Measurements from ENCODE around the gene RABL6.
"Not testable (repeated sequence)": the region's sequence is repeated elsewhere in the genome, so short reads cannot be mapped to it uniquely, and the experiment has no call there.

The RABL6 gene

DNA sequence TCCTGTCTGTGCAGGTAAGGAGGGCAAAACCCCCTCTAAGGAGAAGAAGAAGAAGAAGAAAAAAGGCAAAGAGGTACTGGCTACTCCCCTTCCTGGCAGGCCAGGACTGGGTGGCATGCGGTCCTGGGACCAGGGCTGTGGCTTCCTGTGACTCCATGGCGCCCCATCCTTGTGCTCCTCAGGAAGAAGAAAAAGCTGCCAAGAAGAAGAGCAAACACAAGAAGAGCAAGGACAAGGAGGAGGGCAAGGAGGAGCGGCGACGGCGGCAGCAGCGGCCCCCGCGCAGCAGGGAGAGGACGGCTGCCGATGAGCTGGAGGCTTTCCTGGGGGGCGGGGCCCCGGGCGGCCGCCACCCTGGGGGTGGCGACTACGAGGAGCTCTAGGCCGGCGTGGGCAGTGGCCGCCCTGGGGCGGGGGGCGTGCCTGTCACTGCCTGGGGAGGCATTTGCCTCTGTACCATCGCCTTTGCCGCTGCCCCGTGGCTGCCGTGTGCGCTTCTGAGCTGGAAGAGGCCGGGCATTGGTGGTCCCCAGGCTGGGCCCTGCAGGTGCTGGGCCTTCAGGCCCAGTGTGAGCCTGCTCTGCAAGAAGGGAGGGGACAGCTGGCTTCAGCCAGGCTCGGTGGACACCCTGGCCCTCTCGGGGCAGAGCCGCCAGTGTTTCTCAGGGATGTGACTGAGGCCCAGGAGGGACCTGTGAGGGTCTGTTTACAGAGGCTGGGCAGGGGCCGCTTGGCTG lies 32.6 kb downstream of the RABL6 start:
- CTCF ChIA-PET = interaction anchor here (1.0 to 4.1 kb wide), 6 partner anchors 8 to 189 kb away, joined by 3 to 35 read pairs (median 5); partner anchors contain the start of genes RABL6 and TMEM141
- POLR2A ChIA-PET = interaction anchor here (0.5 kb wide), 1 partner anchor 16 kb away, joined by 3 read pairs; no protein-coding TSS in a partner anchor
- no peak for DNase-seq (ENCODE audit: low read depth, low spot score)
- TF ChIP-seq, protein P1, sequence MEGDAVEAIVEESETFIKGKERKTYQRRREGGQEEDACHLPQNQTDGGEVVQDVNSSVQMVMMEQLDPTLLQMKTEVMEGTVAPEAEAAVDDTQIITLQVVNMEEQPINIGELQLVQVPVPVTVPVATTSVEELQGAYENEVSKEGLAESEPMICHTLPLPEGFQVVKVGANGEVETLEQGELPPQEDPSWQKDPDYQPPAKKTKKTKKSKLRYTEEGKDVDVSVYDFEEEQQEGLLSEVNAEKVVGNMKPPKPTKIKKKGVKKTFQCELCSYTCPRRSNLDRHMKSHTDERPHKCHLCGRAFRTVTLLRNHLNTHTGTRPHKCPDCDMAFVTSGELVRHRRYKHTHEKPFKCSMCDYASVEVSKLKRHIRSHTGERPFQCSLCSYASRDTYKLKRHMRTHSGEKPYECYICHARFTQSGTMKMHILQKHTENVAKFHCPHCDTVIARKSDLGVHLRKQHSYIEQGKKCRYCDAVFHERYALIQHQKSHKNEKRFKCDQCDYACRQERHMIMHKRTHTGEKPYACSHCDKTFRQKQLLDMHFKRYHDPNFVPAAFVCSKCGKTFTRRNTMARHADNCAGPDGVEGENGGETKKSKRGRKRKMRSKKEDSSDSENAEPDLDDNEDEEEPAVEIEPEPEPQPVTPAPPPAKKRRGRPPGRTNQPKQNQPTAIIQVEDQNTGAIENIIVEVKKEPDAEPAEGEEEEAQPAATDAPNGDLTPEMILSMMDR (IDR thresholded peaks at IDR 0.05; ENCODE audit: insufficient read depth, low read length, missing control alignments) = no peak
- no peak overlapping the region for H3K4me3 ChIP-seq (ENCODE audit: low read depth, low read length)

DNA sequence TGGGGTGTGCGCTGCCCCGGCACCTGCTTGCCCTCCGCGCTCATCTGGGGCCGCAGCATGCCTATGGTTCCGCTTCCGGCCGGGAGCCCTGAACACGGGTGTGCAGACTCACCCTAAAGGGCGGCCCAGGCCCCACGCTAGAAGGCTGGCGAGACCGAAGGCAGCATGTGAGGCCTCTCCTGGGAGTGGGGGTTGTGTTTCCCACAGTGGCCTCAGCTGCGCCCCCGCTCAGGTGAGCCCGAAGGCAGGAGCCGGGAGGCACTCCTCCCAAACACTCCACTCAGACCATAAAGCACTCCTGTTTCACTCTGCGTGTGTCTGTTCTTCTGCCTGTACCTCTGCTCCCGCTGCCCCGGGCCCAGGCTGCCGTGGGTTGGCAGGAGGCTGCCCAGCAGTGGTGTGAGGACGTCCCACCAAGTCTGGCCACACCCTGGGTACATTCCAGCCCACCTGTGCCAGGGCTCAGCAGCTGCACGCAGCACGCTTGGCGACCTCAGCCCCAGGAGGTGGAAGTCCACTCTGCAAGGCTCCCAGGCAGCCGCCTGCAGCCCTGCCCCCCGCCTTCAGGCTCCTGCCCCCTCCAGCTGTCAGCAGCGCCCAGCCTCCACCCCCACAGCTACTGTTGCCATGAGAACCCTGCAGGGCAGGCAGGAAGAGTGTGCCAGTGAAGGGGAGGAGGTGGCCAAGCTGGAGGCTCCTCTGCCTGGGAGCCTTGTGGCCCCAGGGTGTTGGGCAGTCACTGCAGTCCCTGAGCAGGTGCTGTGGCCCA lies 33.3 kb downstream of the RABL6 start:
- TF ChIP-seq, protein P1 (IDR thresholded peaks at IDR 0.05; ENCODE audit: insufficient read depth, low read length, missing control alignments) = no peak
- CTCF ChIA-PET = interaction anchor here (1.0 to 4.1 kb wide), 13 partner anchors 8 to 188 kb away, joined by 3 to 35 read pairs (median 6); partner anchors contain the start of genes RABL6 and TMEM141
- no peak for DNase-seq (ENCODE audit: low read depth, low spot score)
- POLR2A ChIA-PET = no interaction called here
- H3K4me3 ChIP-seq (ENCODE audit: low read depth, low read length) = no peak overlapping the region

DNA sequence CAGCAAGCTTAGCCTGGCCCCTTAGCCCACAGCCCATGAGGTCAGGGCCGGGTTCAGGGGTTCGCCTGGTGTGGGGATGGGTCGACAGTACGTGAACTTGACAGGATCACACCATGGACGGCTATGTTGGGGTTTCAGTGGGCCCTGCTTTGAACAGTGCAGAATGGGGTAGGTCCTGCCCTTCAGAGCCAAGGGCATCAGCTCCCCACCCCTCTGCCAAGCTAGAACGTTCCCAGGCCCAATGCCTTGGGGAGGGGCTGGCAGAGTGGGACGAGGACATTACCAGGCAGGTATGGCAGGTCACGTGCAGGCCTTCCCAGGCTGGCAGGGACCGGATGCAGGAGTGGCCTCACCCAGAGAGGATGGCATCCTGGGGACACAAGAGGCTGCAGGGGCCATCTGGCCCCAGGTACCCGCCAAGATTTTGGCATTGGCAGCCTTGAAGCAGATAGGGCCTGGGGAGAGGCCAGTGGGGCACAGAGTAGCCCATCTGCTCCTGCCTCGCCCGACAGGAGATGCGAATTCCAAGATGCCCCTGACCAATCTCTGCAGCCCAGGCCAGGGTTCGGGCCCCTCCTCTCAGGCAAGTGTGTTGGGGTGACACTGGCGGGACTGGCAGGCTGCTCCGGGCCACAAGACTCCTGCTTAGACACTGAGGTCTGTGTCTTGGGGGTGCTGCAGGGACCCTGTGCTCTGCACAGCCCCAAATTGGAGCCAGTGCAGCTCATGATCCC lies 34.1 kb downstream of the RABL6 start:
- H3K4me3 ChIP-seq (ENCODE audit: low read depth, low read length); DNase-seq (ENCODE audit: low read depth, low spot score): not testable (repeated sequence)
- POLR2A ChIA-PET = interaction anchor here (1.0 kb wide), 1 partner anchor 11 kb away, joined by 3 read pairs; the partner anchor contains the start of gene MAMDC4
- CTCF ChIA-PET = interaction anchor here (0.7 to 4.1 kb wide), 18 partner anchors 9 to 194 kb away, joined by 3 to 35 read pairs (median 6); partner anchors contain the start of genes RABL6 and TMEM141

DNA sequence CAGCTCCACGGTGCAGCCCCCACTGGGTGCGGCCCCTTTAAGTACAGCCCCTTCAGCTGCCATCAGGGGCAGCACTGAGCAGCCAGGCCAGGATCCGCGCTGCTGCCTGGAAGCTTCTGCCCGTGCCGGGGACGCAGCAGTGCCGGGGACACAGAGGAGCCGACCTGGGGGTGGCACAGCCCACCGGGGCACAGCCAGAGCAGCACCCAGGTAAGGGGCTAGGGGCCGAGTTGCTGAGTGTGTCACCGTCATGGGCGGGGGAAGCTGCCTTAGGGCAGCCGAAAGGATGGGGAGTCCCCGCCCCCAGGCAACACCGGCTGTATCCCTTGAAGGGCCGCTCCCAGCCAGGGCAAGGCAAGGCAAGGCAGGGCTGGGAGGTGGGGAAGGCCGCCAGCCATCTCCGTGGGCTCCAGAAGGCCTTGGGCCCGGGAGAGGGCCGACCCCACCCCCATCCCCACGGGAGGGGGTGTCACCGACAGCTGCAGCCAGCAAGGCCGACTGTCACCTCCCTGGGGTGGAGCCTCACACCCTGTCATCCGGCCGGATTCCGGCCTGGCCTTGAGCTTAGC lies 34.7 kb downstream of the RABL6 start, which contains the start of gene AJM1:
Gene AJM1 (plus strand): TSS at position 99 of the 569 bp plus-strand sequence. CDS start 1,937 bp downstream, outside the sequence.
- H3K4me3 ChIP-seq (ENCODE audit: low read depth, low read length) = peak within 1 kb of the TSS; percentile 61
- CTCF ChIA-PET = interaction anchor here (0.7 to 4.1 kb wide), 22 partner anchors 8 to 193 kb away, joined by 3 to 35 read pairs (median 6); partner anchors contain the start of genes FBXW5, MAMDC4, RABL6 and TMEM141
- TF ChIP-seq, protein P1 (IDR thresholded peaks at IDR 0.05; ENCODE audit: insufficient read depth, low read length, missing control alignments) = peak; percentile 91
- not testable (repeated sequence) for DNase-seq (ENCODE audit: low read depth, low spot score)
- POLR2A ChIA-PET = interaction anchor here (1.0 kb wide), 1 partner anchor 10 kb away, joined by 3 read pairs; the partner anchor contains the start of gene MAMDC4

DNA sequence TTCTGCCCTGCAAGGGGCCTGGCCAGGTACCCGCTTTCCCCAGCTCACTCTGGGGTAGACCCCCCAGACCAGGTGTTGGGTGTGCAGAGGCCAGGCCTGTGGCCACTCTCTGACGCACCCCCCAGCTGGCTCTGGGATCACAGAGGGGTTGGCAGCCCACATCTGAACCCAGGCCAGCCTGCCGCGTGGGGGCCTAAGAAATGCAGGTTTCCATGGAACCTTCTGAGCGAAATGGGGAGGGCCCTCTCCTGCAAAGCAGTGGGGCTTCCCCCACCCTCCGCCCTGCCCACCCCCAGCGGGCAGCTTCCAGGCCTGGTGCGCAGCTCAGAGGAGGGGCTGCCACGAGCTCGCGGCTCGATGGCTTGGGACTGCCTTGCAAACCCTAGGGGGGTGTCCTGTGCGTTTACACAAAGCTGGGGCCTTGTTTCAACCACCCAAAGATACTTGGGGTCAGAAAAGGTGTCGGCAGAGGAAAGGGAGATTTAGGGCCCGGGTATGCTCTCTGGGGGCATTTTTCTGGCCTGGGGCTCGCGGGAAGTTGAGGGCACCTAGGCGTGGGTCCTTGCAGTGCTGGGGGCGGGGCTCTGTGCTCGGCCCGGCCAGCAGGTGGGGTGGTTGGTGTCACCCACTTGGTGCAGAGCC lies 35.5 kb downstream of the RABL6 start:
- CTCF ChIA-PET = interaction anchor here (0.8 to 4.1 kb wide), 16 partner anchors 8 to 192 kb away, joined by 3 to 35 read pairs (median 6); partner anchors contain the start of genes ABCA2, FBXW5, MAMDC4 and RABL6
- DNase-seq (ENCODE audit: low read depth, low spot score); H3K4me3 ChIP-seq (ENCODE audit: low read depth, low read length); POLR2A ChIA-PET: not testable (repeated sequence)

DNA sequence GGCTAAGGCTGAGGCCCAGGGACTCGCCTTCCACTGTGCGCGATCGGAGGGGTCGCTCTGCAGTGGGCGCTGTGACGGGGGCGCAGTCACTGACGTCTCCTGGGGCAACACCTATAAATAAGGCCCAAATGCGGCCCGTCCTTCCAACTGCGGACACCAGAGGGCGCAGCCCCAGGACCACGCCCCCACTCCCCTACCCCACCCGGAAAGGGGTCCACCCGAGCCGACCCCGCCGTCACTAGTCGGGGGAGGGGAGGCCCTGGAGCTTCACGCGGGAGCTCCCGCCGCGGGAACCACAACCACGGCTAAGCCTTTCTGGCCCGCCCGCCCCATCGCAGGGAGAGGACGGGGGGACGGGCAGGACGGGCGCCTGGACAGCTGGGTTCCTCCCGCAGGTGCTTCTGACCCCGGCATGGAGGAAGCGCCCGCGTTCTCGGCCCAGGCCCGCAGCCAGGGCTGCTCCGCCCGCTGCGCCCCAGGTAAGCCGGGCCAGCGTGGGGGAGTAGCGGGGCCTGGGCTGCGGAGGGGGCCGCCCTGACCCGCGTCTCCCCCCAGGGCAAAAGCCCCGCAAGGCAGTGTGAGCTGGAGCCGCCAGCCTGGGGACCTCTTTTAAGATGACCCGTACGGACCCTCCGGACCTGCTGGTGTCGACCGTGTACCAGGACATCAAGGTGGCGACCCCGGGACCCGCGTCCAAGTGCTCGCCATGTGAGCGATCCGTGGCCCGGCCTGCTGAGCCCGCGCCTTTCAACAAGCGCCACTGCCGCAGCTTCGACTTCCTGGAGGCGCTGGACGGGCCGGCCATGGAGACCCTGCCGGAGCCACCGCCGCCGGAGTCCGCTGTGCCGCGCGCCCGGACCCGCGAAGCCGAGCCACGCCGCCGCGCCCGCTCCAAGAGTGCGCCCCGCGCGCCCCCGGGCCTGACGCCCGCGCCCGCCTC lies 36.3 kb downstream of the RABL6 start:
- H3K4me3 ChIP-seq (ENCODE audit: low read depth, low read length); DNase-seq (ENCODE audit: low read depth, low spot score); POLR2A ChIA-PET: not testable (repeated sequence)
- CTCF ChIA-PET = interaction anchor here (0.9 to 4.1 kb wide), 7 partner anchors 12 to 192 kb away, joined by 3 to 35 read pairs (median 21); partner anchors contain the start of genes ABCA2 and RABL6
- TF ChIP-seq, protein P1 (IDR thresholded peaks at IDR 0.05; ENCODE audit: insufficient read depth, low read length, missing control alignments) = peak; percentile 21

Data from AG04449 (cell line).